GM23248 (cell line): ENCODE results near the gene KCNN3.

ENCODE experiments used
- EZH2 ChIP-seq: fragments of 200-600 bp; sonication (generic); IDR thresholded peaks from 2 replicates; pipeline ENCODE4 v1.6.1; 2018; ENCODE audit warnings: antibody characterized with exemption, mild to moderate bottlenecking; ENCODE audit not compliant: insufficient read depth, poor library complexity, severe bottlenecking
- EZH2phosphoT487 ChIP-seq: fragments of 200-600 bp; sonication (generic); IDR thresholded peaks from 2 replicates; pipeline ENCODE4 v1.6.1; 2018; ENCODE audit warnings: antibody characterized with exemption, moderate library complexity, mild to moderate bottlenecking, low read depth; ENCODE audit not compliant: insufficient read depth

- TF ChIP-seq EZH2 (no peak), EZH2phosphoT487 (no peak)
Observed at GRCh38 chr1:154822233-154822632, 47.8 kb downstream of the KCNN3 start.
